ENCODE measurements around the gene NDUFA11.

DNA sequence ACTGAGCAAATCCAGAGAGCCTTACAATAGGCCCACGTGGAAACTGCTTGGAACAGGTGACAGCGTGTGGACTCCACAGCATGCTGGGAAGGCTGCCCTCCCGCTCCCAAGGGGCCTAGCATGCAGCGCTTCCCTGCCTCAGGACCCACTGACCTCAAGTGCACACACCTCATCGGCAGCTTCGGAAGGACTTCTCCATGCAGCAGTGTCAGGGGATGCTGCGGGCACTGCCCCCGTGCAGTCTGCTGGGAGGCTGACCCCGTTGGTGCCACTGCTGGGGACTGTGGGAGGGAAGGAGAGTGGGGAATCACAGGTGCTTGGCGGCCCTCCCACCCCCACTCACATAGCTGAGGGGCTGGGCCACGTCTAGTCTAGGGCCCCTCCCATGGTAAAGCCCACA is 27.7 kb upstream of the NDUFA11 start:
- TF ChIP-seq, protein P1, sequence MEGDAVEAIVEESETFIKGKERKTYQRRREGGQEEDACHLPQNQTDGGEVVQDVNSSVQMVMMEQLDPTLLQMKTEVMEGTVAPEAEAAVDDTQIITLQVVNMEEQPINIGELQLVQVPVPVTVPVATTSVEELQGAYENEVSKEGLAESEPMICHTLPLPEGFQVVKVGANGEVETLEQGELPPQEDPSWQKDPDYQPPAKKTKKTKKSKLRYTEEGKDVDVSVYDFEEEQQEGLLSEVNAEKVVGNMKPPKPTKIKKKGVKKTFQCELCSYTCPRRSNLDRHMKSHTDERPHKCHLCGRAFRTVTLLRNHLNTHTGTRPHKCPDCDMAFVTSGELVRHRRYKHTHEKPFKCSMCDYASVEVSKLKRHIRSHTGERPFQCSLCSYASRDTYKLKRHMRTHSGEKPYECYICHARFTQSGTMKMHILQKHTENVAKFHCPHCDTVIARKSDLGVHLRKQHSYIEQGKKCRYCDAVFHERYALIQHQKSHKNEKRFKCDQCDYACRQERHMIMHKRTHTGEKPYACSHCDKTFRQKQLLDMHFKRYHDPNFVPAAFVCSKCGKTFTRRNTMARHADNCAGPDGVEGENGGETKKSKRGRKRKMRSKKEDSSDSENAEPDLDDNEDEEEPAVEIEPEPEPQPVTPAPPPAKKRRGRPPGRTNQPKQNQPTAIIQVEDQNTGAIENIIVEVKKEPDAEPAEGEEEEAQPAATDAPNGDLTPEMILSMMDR (IDR thresholded peaks at IDR 0.05) = no peak
- TF ChIP-seq POLR2A (IDR thresholded peaks at IDR 0.05) = no peak

All from lower leg skin (tissue), 3 donors.